ENCODE measurements around the gene LRRC8E.

- TF ChIP-seq POLR2AphosphoS5 (IDR thresholded peaks at IDR 0.05; ENCODE audit: low read depth, low read length) (no peak), SPI1 (IDR thresholded peaks at IDR 0.05; ENCODE audit: low read depth, low read length) (no peak), POLR2A (IDR thresholded peaks at IDR 0.05; ENCODE audit: low read depth, low read length) (no peak), TAF1 (IDR thresholded peaks at IDR 0.05; ENCODE audit: low read depth, low read length) (no peak), PAX5 (IDR thresholded peaks at IDR 0.05; ENCODE audit: insufficient read depth, low read length, severe bottlenecking) (no peak), POU2F2 (IDR thresholded peaks at IDR 0.05; ENCODE audit: low read depth, low read length) (no peak)
These were observed 14.0 kb upstream of the LRRC8E start, which contains the start of gene PRR36 for GRCh38 chr19:7874076-7874896.
